Heart left ventricle (tissue), 16 donors: Measurements from ENCODE around the gene ZNF646. TPM values are rescaled to one million over a fixed set of nuclear protein-coding genes. Genes with fewer than 3 reads are reported as not detected.
A peak's percentile ranks its signal among the peaks of the same experiment; 100 is the strongest.

Experiments
- ATAC-seq, 4 donors: fragments of 200-7000 bp; cut with Tn5 transposase; one replicate each; pipeline ENCODE4 v1.9.1; 2020 to 2022; ENCODE audit warnings: moderate library complexity in 4 of 4, mild to moderate bottlenecking in 3 of 4, moderate number of reproducible peaks in 1 of 4
- DNase-seq, 5 donors: peaks; one replicate each; pipeline ENCODE4 v3.0.0-alpha.2; 2020
- H3K27ac ChIP-seq, 12 donors: fragments of 200-600 bp; sonication (generic) in 4 of 12; one replicate each; pipeline versions ENCODE4 v1.5.0 to v1.8.0; 2016 to 2022; ENCODE audit warnings: mild to moderate bottlenecking in 2 of 12
- H3K27me3 ChIP-seq, 9 donors: fragments of 200-600 bp; sonication (generic) in 2 of 9; one replicate each; pipeline versions ENCODE4 v1.5.1 to v1.8.0; 2016 to 2022; ENCODE audit warnings: mild to moderate bottlenecking in 3 of 9
- H3K36me3 ChIP-seq, 9 donors: fragments of 200-600 bp; sonication (generic) in 2 of 9; one replicate each; pipeline versions ENCODE4 v1.5.0 to v1.8.0; 2018 to 2022; ENCODE audit warnings: mild to moderate bottlenecking in 2 of 9
- H3K4me1 ChIP-seq, 12 donors: fragments of 200-600 bp; sonication (generic) in 4 of 12; one replicate each; pipeline versions ENCODE4 v1.5.0 to v1.8.0; 2016 to 2022; ENCODE audit warnings: mild to moderate bottlenecking in 3 of 12
- H3K4me3 ChIP-seq, 12 donors: fragments of 200-600 bp; sonication (generic) in 4 of 12; one replicate each; pipeline versions ENCODE4 v1.5.0 to v1.8.0; 2017 to 2022; ENCODE audit warnings: mild to moderate bottlenecking in 9 of 12, moderate library complexity in 4 of 12
- H3K9me3 ChIP-seq, 12 donors: fragments of 200-600 bp; sonication (generic) in 4 of 12; one replicate each; pipeline versions ENCODE4 v1.5.0 to v1.8.0; 2016 to 2022; ENCODE audit warnings: mild to moderate bottlenecking in 1 of 12
- CTCF ChIP-seq, 12 donors: fragments of 200-600 bp; sonication (generic) in 4 of 12; IDR thresholded peaks; one replicate each; pipeline versions ENCODE4 v1.5.0 to v1.8.0; 2018 to 2022; ENCODE audit warnings: antibody characterized with exemption in 12 of 12, mild to moderate bottlenecking in 5 of 12
- POLR2A ChIP-seq, 2 donors: fragments of 450-650 bp; IDR thresholded peaks; one replicate each; pipeline ENCODE4 v1.6.1; 2017; ENCODE audit warnings: antibody characterized with exemption in 2 of 2, mild to moderate bottlenecking in 2 of 2, moderate library complexity in 2 of 2
- WGBS, 4 donors: extraction: QIAGEN DNeasy Blood & Tissue Kit in 2 of 4; methylation state at CpG; one replicate each; pipeline versions ENCODE4 v1.1.5 to v1.1.7; 2013 to 2018; 5-methylcytosine and 5-hydroxymethylcytosine counted together
- intact Hi-C, 10 donors: fragments of 100-400 bp; cut with DNase I; formaldehyde crosslinking; loops; one replicate each; pipeline versions ENCODE4 v1.11.1 to v1.14.2; 2022
- polyA plus RNA-seq, 2 donors: library from polyadenylated mRNA; stranded (reverse); fragments of 200-250 nt; gene quantifications; one replicate each; pipeline ENCODE4 v1.2.3, GENCODE V29; 2013
- total RNA-seq, 9 donors: library from RNA; depleted of rRNA in 2 of 9; stranded (reverse); fragments of >200 nt in 2 of 9; fragmentation: NEBNext Ultra II Directional in 3 of 9; extraction: Animal tissue kit (Norgen Biotek cat#: 25700) in 3 of 9; gene quantifications; one replicate each; pipeline versions ENCODE4 v1.1.0 to v1.2.4, GENCODE V29; 2016 to 2023
- donor health status: ischemic (EF 13 %, LVEDD 7.1; RV severe dilation, severe dysfunction).
- donor health status: healthy with polysubstance abuse.
- donor health status: DM: no; HTN: yes; CAD: no.
- donor health status: DM: no; HTN: no; CAD: no.
- donor health status: ischemic (EF 25% LVEDD 6.9; RV normal size, moderate dysfunction).
- donor health status: ischemic (EF 25% LVEDD 5.7; RV mildly dilated, moderate dysfunction).
- donor health status: healthy.
- donor health status: DM: yes; HTN: yes; CAD: no.
- donor health status: ischemic (EF 35%, LVEDD 5.7; RV mildly dilated, moderate dysfunction).
- donor health status: nonischemic (EF 11% LVEDD 7.7; RV severe dilation, severe dysfunction).
- donor health status: DM: yes; HTN: yes; CAD: no.
- donor health status: PGD.
- donor health status: ischemic (EF 29% LVEDD 5.4; RV normal size, mild dysfunction).
- donor health status: nonischemic (EF 23%, LVEDD 6.1; RV moderate dilation, normal function).

The ZNF646 gene
- total and polyA plus RNA-seq, 11 donors = 6.4 to 15.5 (median 10.0) TPM

GRCh38 chr16:31107465-31107867 lies 33.2 kb downstream of the ZNF646 start:
- Histone ChIP-seq H3K4me1 (peaks cover 4 to 39% (median 22%) of the 10 kb centered on the region in 12 donors), H3K4me3 (peak overlapping the region in 1 of 12 donors; percentile 89), H3K27ac (peak overlapping the region in 6 of 12 donors; percentile 92 to 99 (median 94)), H3K27me3 (no peaks in the 10 kb centered on the region), H3K36me3 (peaks cover 0 to 34% (median 30%) of the 10 kb centered on the region in 9 donors), H3K9me3 (no peaks in the 10 kb centered on the region)
- DNase-seq (no peak), ATAC-seq (no peak)
- no peak for TF ChIP-seq POLR2A (IDR thresholded peaks at IDR 0.05)
- no peak for TF ChIP-seq CTCF (IDR thresholded peaks at IDR 0.05)
- intact Hi-C loops = loop anchor here in 3 of 10 donors (5.0 kb wide), 1 partner anchor 35 kb away; no protein-coding TSS in a partner anchor
- 94 to 97% (median 95%) methylated on average over 6 of the region's 6 CpGs for WGBS, 4 donors

- H3K4me3 ChIP-seq = peak within 1 kb of the TSS; percentile 67 to 100 (median 93)
- ATAC-seq (peak; percentile 63 to 84 (median 78)), DNase-seq (peak; percentile 80 to 90 (median 85))
- intact Hi-C loops = loop anchor here in 4 of 10 donors (2.0 to 5.0 kb wide), 2 partner anchors 34 to 35 kb away; no protein-coding TSS in a partner anchor
- TF ChIP-seq POLR2A (IDR thresholded peaks at IDR 0.05) (peak in 1 of 2 donors; percentile 75), CTCF (IDR thresholded peaks at IDR 0.05) (no peak)
- H3K4me1 ChIP-seq = peaks cover 4 to 46% (median 28%) of the 10 kb centered on the region in 12 donors
- 4 to 7% (median 5%) methylated on average over 38 to 68 of the region's 68 CpGs for WGBS, 4 donors
- peak within 1 kb of the TSS; percentile 63 to 99 (median 93) for H3K27ac ChIP-seq
- no peaks in the 10 kb centered on the region for H3K9me3 ChIP-seq
- no peaks in the 10 kb centered on the region for H3K27me3 ChIP-seq
- H3K36me3 ChIP-seq = peaks cover 0 to 40% (median 32%) of the 10 kb centered on the region in 9 donors
These were observed 34.0 kb downstream of the ZNF646 start, which contains the start of gene BCKDK for GRCh38 chr16:31108035-31108793. BCKDK (plus strand) TSS chr16:31108386; CDS start chr16:31109224, 838 bp downstream.

GRCh38 chr16:31108794-31109558 lies 34.8 kb downstream of the ZNF646 start:
- intact Hi-C loops = loop anchor here in 4 of 10 donors (2.0 to 5.0 kb wide), 2 partner anchors 33 to 34 kb away; no protein-coding TSS in a partner anchor
- Histone ChIP-seq H3K36me3 (peaks cover 0 to 40% (median 32%) of the 10 kb centered on the region in 9 donors), H3K27ac (peak overlapping the region; percentile 63 to 99 (median 93)), H3K9me3 (no peaks in the 10 kb centered on the region), H3K4me3 (peak overlapping the region; percentile 67 to 100 (median 93)), H3K4me1 (peaks cover 4 to 54% (median 34%) of the 10 kb centered on the region in 12 donors), H3K27me3 (no peaks in the 10 kb centered on the region)
- TF ChIP-seq POLR2A (IDR thresholded peaks at IDR 0.05) = no peak
- no peak for ATAC-seq
- no peak for DNase-seq
- WGBS, 4 donors = 38 to 58% (median 43%) methylated on average over 28 to 57 of the region's 57 CpGs

GRCh38 chr16:31109622-31110021 lies 35.4 kb downstream of the ZNF646 start:
- no peak for ATAC-seq
- intact Hi-C loops = loop anchor here in 5 of 10 donors (2.0 to 10.0 kb wide), 3 partner anchors 33 to 335 kb away; partner anchors contain the start of gene ZNF843 (in 2 of the 5)
- peaks cover 0 to 40% (median 32%) of the 10 kb centered on the region in 9 donors for H3K36me3 ChIP-seq
- H3K4me3 ChIP-seq = peak overlapping the region in 3 of 12 donors; percentile 67 to 94 (median 89)
- peak overlapping the region in 1 of 12 donors; percentile 6 for H3K27ac ChIP-seq
- 91 to 94% (median 93%) methylated on average over 12 of the region's 12 CpGs for WGBS, 4 donors
- no peaks in the 10 kb centered on the region for H3K27me3 ChIP-seq
- no peaks in the 10 kb centered on the region for H3K9me3 ChIP-seq
- no peak for TF ChIP-seq CTCF (IDR thresholded peaks at IDR 0.05)
- TF ChIP-seq POLR2A (IDR thresholded peaks at IDR 0.05) = no peak
- no peak for DNase-seq
- H3K4me1 ChIP-seq = peaks cover 4 to 60% (median 35%) of the 10 kb centered on the region in 12 donors
